ENCODE results near the gene AEBP2. TPM values are rescaled to one million over a fixed set of nuclear protein-coding genes. Genes with fewer than 3 reads are reported as not detected.

AEBP2 gene
- total RNA-seq, 1 donor, result 17.9 TPM

DNA sequence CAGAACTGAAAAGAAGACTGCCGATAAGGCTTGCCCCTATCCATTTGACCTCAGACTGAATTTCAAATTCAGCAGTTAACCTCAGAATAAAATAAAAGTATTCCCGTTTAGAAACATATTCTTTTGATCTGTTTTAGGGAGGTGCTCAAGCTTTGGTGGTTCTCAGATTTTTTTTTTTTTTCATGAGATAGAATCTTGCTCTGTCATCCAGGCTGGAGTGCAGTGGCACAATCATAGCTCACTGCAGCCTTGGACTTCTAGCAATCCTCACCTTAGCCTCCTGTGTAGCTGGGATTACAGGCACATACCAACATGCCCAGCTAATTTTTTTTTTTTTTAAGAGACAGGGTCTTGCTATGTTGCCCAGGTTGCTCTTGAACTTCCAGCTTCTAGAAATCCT is 15.5 kb downstream of the AEBP2 start:
- TF ChIP-seq, protein P1, sequence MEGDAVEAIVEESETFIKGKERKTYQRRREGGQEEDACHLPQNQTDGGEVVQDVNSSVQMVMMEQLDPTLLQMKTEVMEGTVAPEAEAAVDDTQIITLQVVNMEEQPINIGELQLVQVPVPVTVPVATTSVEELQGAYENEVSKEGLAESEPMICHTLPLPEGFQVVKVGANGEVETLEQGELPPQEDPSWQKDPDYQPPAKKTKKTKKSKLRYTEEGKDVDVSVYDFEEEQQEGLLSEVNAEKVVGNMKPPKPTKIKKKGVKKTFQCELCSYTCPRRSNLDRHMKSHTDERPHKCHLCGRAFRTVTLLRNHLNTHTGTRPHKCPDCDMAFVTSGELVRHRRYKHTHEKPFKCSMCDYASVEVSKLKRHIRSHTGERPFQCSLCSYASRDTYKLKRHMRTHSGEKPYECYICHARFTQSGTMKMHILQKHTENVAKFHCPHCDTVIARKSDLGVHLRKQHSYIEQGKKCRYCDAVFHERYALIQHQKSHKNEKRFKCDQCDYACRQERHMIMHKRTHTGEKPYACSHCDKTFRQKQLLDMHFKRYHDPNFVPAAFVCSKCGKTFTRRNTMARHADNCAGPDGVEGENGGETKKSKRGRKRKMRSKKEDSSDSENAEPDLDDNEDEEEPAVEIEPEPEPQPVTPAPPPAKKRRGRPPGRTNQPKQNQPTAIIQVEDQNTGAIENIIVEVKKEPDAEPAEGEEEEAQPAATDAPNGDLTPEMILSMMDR (IDR thresholded peaks at IDR 0.05; ENCODE audit: insufficient read depth, low read length), result no peak
- DNase-seq (ENCODE audit: low read depth), result no peak
- no peak overlapping the region for H3K4me3 ChIP-seq (ENCODE audit: low read depth, low read length)

DNA sequence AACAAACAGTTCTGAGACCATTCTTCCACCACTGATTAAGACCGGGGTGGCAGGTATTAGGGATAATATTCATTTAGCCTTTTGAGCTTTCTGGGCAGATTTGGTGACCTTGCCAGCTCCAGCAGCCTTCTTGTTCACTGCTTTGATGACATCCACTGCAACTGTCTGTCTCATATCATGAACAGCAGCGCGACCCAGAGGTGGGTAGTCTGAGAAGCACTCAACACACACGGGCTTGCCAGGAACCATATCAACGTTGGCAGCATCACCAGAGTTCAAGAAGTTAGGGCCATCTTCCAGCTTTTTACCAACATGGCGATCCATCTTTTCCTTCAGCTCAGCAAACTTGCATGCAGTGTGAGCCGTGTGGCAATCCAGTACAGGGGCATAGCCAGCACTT is 16.9 kb downstream of the AEBP2 start:
- TF ChIP-seq, protein P1 (IDR thresholded peaks at IDR 0.05; ENCODE audit: insufficient read depth, low read length), result no peak
- DNase-seq (ENCODE audit: low read depth), result no peak
- no peak overlapping the region for H3K4me3 ChIP-seq (ENCODE audit: low read depth, low read length)

DNA sequence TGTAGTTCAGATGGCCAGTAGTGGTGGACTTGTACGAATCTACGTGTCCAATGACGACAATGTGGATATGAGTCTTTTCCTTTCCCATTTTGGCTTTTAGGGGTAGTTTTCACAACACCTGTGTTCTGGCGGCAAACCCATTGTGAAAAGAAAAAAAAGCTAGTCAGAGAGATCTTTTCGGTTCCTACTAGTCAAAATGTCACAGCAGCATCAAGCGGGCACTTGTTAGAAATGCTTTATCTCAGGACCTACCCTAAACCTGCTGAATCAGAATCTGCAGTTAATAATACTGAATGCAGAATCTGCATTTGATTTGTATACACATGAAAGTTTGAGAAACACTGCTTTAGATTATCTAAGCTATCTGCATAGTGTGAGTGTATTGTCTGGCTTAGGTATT is 18.3 kb downstream of the AEBP2 start:
- no peak overlapping the region for H3K4me3 ChIP-seq (ENCODE audit: low read depth, low read length)
- TF ChIP-seq, protein P1 (IDR thresholded peaks at IDR 0.05; ENCODE audit: insufficient read depth, low read length), result no peak
- DNase-seq (ENCODE audit: low read depth), result no peak

DNA sequence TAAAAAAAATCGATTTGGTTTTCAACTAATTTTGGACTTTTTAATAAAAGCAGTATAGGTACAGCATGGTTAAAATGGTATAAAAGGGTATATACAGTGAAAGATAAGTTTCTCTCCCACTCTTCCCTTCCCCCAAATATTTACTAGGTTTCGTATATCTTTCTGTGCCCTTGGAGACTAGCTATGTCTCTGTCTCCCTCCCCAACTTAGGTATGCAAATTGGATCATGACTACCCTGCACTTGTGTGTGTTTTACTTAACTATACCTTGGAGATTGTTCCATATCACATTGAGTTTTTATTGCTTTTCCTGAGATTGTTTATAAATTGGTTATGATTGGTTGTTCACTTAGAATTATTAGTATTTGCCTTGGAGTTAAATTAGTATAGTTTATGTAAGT is 19.4 kb downstream of the AEBP2 start:
- DNase-seq (ENCODE audit: low read depth), result no peak
- H3K4me3 ChIP-seq (ENCODE audit: low read depth, low read length), result no peak overlapping the region
- TF ChIP-seq, protein P1 (IDR thresholded peaks at IDR 0.05; ENCODE audit: insufficient read depth, low read length), result no peak

DNA sequence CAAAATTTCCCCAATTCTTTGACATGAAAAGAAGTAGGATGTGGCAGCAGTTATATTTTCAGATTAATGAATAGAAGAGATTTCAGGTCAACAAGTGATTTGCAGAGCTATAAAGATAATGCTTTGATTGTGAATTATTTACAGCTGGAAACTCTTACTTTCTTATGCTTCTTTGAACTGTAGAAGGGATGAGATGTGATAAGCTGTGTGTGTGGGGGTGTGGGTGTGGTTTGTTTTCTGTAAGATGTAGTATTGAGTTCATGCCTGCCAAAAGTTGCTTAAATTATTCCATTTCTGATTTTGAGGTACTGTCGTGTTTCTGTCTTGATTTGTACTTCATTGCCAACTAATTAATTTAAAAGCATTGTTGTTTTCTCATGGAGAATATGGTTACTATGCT is 22.7 kb downstream of the AEBP2 start:
- DNase-seq (ENCODE audit: low read depth), result peak; percentile 28
- TF ChIP-seq, protein P1 (IDR thresholded peaks at IDR 0.05; ENCODE audit: insufficient read depth, low read length), result no peak
- no peak overlapping the region for H3K4me3 ChIP-seq (ENCODE audit: low read depth, low read length)

DNA sequence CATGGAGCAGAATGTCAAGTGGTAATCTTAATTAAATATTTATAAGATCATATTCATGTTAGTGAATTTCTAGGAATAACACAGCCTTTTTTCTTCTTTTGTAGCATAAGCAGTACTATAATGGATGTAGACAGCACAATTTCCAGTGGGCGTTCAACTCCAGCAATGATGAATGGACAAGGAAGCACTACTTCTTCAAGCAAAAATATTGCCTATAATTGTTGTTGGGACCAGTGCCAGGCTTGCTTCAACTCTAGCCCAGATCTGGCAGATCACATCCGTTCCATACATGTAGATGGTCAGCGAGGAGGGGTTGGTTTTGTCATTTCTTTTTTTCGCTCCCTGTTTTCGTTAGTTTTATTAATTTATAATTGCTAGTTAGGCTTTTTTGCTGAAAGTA is 23.1 kb downstream of the AEBP2 start:
- no peak for DNase-seq (ENCODE audit: low read depth)
- H3K4me3 ChIP-seq (ENCODE audit: low read depth, low read length), result no peak overlapping the region
- TF ChIP-seq, protein P1 (IDR thresholded peaks at IDR 0.05; ENCODE audit: insufficient read depth, low read length), result no peak

DNA sequence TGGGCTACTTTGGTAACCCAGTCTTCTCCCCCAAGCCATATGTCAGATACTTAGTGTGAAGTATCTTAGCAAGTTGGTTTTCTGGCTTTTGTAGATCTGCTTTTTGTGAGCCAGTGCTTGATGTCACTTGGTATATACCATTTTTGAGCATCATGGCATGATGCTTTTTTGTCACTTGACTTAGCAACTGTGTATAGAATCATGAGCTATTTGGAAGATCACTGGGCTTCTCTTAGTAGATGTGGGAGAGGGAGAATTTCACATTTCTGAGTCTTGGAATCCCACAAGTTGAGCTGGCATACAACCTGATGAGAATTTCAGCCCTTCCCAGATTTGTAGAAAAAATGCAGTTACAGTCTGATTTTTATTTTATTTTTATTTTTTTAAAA is 24.9 kb downstream of the AEBP2 start:
- no peak for DNase-seq (ENCODE audit: low read depth)
- no peak overlapping the region for H3K4me3 ChIP-seq (ENCODE audit: low read depth, low read length)
- TF ChIP-seq, protein P1 (IDR thresholded peaks at IDR 0.05; ENCODE audit: insufficient read depth, low read length), result no peak
